ENCODE data around the gene CSF1.

DNA sequence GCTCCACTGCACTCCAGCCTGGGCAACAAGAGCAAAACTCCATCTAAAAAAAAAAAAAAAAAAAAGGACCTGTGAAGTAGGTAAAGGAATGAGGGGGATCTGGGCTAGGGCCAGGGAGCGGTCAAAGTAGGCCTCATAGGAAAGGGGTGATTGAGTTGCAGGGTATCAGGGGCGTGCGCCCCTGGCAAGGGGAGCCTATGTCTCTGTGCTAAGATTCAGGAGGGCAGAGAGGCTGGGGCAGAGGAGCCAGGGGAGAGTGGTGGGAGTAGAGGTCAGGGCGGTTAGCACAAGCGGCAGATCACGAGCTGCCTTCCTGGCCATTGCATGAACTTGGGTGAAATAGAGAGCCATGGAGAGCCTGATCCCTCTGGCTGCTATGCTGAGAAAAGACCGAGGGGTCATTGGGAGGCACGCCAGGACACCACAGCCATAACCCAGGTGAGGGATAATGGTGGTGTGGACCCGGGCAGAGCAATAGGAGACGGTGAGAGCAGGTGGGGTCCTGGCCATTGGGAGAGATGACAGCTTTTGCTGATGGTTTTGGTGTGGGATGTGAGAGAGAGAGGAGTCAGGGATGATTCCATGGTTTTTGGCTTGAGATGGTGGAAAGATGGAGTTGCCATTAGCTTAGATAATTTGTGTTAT, 30.6 kb upstream of the CSF1 start:
- TF ChIP-seq YY1 (IDR thresholded peaks at IDR 0.05; ENCODE audit: insufficient read depth, insufficient read length) (no peak), ZNF274 (IDR thresholded peaks at IDR 0.05; ENCODE audit: low read depth, low read length) (no peak), SUZ12 (IDR thresholded peaks at IDR 0.05; ENCODE audit: extremely low read depth, insufficient read depth, insufficient read length) (no peak)
